ENCODE measurements around the gene TIMM17B. TPM values are rescaled to one million over a fixed set of nuclear protein-coding genes. Genes with fewer than 3 reads are reported as not detected.
"Not testable (repeated sequence)": the region's sequence is repeated elsewhere in the genome, so short reads cannot be mapped to it uniquely, and the experiment has no call there.

Gene TIMM17B
- total and polyA plus RNA-seq, 2 experiments from 2014 or later = 42.5 to 113 TPM

DNA sequence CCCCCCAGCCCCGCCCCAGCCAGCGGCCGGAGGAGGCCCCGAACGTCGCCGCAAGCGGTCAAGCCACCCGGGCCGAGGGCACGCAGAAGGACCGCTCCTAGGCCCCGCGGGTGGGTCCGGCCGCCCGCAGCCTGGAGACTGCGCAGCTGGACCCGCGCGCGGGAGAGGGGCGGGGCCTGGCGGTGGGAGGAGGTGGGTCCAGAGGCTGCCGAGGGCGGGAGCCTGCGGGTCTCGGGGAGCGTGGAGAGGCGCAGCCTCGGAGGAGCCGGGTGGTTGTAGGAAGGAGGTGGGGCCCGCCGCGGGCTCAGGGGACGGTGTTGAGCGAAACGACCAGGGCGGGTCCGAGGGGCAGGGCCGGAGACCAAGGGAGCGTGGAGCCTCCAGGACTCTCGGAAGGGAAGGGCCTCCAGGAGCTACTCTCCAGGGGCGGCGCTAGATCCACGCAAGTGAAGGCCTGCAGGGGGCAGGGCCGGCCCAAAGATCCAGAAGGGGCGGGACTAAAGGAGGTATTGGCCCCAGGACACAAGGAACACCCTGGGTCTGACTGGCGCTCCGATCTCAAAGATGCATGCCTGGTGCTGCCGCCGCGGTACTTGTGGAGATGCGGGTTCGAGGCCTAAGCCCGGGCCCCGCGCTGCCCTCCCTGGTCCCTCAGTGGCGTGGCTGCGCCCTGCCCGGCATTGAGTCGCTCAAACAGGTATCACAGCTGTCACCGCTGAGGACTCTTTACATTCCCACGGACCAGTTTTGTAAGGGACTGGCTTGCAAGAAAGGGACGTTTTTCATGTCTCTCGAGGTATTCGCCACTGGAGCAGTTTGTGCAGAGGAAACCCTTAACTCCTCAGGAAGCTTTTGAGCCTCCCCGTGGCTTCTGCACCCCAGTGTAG, 5.9 kb downstream of the TIMM17B start:
- 37% methylated on average over 30 of the region's 68 CpGs for WGBS (ENCODE audit: low lambda C conversion rate, missing lambda C conversion rate)
- Histone ChIP-seq H4K20me1 (ENCODE audit: insufficient read depth, poor library complexity, severe bottlenecking) (no peaks in the 10 kb centered on the region), H3K4me1 (ENCODE audit: insufficient read depth) (peaks cover 5% of the 10 kb centered on the region), H3K79me2 (peaks cover 14% of the 10 kb centered on the region), H2AFZ (peak overlapping the region; percentile 46), H3K36me3 (replicated peaks; ENCODE audit: insufficient read depth, low read depth) (no peaks in the 10 kb centered on the region), H3K4me3 (peak overlapping the region; percentile 44), H3K9me3 (ENCODE audit: low read depth) (no peaks in the 10 kb centered on the region), H3K4me2 (peak overlapping the region; percentile 82), H3K9me2 (replicated peaks; ENCODE audit: insufficient read depth) (no peaks in the 10 kb centered on the region), H3K27ac (peak overlapping the region; percentile 80), H3K27me3 (no peaks in the 10 kb centered on the region)
- no peak for TF ChIP-seq EZH2phosphoT487 (IDR thresholded peaks at IDR 0.05; ENCODE audit: low read depth, severe bottlenecking, unreplicated experiment)
- TF ChIP-seq, protein P1, sequence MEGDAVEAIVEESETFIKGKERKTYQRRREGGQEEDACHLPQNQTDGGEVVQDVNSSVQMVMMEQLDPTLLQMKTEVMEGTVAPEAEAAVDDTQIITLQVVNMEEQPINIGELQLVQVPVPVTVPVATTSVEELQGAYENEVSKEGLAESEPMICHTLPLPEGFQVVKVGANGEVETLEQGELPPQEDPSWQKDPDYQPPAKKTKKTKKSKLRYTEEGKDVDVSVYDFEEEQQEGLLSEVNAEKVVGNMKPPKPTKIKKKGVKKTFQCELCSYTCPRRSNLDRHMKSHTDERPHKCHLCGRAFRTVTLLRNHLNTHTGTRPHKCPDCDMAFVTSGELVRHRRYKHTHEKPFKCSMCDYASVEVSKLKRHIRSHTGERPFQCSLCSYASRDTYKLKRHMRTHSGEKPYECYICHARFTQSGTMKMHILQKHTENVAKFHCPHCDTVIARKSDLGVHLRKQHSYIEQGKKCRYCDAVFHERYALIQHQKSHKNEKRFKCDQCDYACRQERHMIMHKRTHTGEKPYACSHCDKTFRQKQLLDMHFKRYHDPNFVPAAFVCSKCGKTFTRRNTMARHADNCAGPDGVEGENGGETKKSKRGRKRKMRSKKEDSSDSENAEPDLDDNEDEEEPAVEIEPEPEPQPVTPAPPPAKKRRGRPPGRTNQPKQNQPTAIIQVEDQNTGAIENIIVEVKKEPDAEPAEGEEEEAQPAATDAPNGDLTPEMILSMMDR (IDR thresholded peaks at IDR 0.05; ENCODE audit: poor library complexity) = peak; percentile 54
- DNase-seq (ENCODE audit: low spot score) = peak; percentile 92

DNA sequence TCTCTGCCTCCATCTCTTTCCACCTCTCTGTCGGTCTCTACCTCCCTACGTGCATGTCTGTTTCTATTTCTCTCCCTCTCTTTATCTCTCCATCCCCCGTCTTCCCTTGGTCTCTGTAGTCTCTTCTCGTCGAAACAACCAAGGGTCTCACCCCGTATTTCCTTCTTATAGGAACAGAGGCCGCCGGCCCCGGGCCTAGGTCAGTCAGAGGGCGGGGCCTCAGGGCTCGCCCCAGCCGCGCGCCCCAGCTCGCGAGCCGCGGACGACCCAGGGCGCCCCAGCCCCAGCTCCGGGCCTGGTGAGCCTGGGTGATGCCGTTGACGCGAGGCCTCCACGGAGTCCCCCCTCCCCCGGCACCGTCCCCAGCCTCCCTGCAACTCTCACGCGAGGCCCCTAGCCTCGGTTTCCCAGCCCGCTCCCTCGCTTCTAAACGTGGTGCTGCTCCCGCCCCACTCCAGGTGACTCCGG, 6.6 kb downstream of the TIMM17B start:
- H3K79me2 ChIP-seq = peaks cover 7% of the 10 kb centered on the region
- no peaks in the 10 kb centered on the region for H3K27me3 ChIP-seq
- peaks cover 5% of the 10 kb centered on the region for H3K4me1 ChIP-seq (ENCODE audit: insufficient read depth)
- DNase-seq (ENCODE audit: low spot score) = peak; percentile 49
- peak overlapping the region; percentile 82 for H3K4me2 ChIP-seq
- H3K9me3 ChIP-seq (ENCODE audit: low read depth) = no peaks in the 10 kb centered on the region
- no peaks in the 10 kb centered on the region for H3K9me2 ChIP-seq (replicated peaks; ENCODE audit: insufficient read depth)
- no peaks in the 10 kb centered on the region for H3K36me3 ChIP-seq (replicated peaks; ENCODE audit: insufficient read depth, low read depth)
- peak overlapping the region; percentile 44 for H3K4me3 ChIP-seq
- TF ChIP-seq, protein P1 (IDR thresholded peaks at IDR 0.05; ENCODE audit: poor library complexity) = no peak
- no peak for TF ChIP-seq EZH2phosphoT487 (IDR thresholded peaks at IDR 0.05; ENCODE audit: low read depth, severe bottlenecking, unreplicated experiment)
- no peak for TF ChIP-seq EZH2 (IDR thresholded peaks at IDR 0.05; ENCODE audit: borderline replicate concordance)
- peak overlapping the region; percentile 80 for H3K27ac ChIP-seq
- no peaks in the 10 kb centered on the region for H4K20me1 ChIP-seq (ENCODE audit: insufficient read depth, poor library complexity, severe bottlenecking)
- WGBS (ENCODE audit: low lambda C conversion rate, missing lambda C conversion rate) = 36% methylated on average over 10 of the region's 35 CpGs
- H2AFZ ChIP-seq = peak overlapping the region; percentile 46

DNA sequence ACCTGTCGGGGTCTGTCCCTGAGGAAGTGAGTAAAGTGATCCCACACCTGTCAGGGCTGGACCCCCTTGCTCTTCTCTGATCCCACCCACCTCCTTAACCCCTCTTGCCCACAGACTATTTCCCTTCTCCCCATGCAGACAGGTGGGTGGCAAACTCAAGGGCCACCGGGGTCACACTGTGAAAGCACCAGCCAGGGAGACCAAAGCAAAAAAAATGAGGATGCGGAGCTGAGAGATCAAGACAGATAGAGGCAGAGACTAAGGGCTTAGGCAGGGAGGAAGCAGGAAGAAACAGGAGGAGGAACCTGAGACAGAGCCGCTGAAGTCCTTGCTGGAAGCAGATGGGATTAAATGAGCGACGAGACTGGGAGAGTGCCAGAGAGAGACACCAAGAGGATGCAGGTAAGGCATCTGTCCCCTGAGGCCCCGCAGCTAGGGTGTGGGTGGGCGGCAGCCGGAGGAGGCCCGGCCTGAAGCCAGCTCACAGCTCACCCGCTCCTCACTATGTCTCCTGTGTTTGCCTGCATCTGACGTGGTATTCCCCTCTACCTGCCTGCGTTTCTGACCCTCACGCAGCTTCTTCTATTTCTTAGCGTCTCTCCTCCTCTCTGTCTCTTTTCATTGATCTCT, 7.2 kb downstream of the TIMM17B start:
- Histone ChIP-seq H3K9me2 (replicated peaks; ENCODE audit: insufficient read depth) (no peaks in the 10 kb centered on the region), H2AFZ (peak overlapping the region; percentile 46)

DNA sequence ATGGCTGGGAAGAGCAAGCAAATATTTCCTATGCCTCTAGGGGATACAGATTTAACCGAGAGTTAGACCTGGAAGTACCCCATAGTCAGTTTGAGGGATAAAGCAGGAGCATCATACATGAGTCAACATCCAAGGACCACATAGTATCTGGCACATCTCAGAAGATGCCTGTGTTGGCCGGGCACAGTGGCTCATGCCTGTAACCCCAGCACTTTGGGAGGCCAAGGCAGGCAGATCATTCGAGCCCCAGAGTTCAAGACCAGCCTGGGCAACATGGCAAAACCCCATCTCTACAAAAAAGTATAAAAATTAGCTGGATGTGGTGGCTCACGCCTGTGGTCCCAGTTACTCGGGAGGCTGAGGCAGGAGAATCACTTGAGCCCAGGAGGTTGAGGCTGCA, 11.0 kb downstream of the TIMM17B start:
- H3K4me3 ChIP-seq; DNase-seq (ENCODE audit: low spot score); H2AFZ ChIP-seq; H3K79me2 ChIP-seq; H4K20me1 ChIP-seq (ENCODE audit: insufficient read depth, poor library complexity, severe bottlenecking); H3K27me3 ChIP-seq; H3K9me2 ChIP-seq (replicated peaks; ENCODE audit: insufficient read depth); H3K4me1 ChIP-seq (ENCODE audit: insufficient read depth); H3K4me2 ChIP-seq; H3K36me3 ChIP-seq (replicated peaks; ENCODE audit: insufficient read depth, low read depth); H3K27ac ChIP-seq; H3K9me3 ChIP-seq (ENCODE audit: low read depth): not testable (repeated sequence)
- 75% methylated on average over 5 of the region's 5 CpGs for WGBS (ENCODE audit: low lambda C conversion rate, missing lambda C conversion rate)

More for the DNA sequence above, 7.2 kb downstream of the TIMM17B start:
- no peaks in the 10 kb centered on the region for H3K27me3 ChIP-seq
- H3K4me3 ChIP-seq = peak overlapping the region; percentile 44
- TF ChIP-seq, protein P1 (IDR thresholded peaks at IDR 0.05; ENCODE audit: poor library complexity) = no peak
- TF ChIP-seq EZH2 (IDR thresholded peaks at IDR 0.05; ENCODE audit: borderline replicate concordance) (no peak), EZH2phosphoT487 (IDR thresholded peaks at IDR 0.05; ENCODE audit: low read depth, severe bottlenecking, unreplicated experiment) (no peak)
- H3K9me3 ChIP-seq (ENCODE audit: low read depth) = no peaks in the 10 kb centered on the region
- peak overlapping the region; percentile 82 for H3K4me2 ChIP-seq
- H3K27ac ChIP-seq = peak overlapping the region; percentile 80
- no peak for DNase-seq (ENCODE audit: low spot score)
- H3K79me2 ChIP-seq = peaks cover 3% of the 10 kb centered on the region
- no peaks in the 10 kb centered on the region for H4K20me1 ChIP-seq (ENCODE audit: insufficient read depth, poor library complexity, severe bottlenecking)
- peaks cover 5% of the 10 kb centered on the region for H3K4me1 ChIP-seq (ENCODE audit: insufficient read depth)
- no peaks in the 10 kb centered on the region for H3K36me3 ChIP-seq (replicated peaks; ENCODE audit: insufficient read depth, low read depth)
- WGBS (ENCODE audit: low lambda C conversion rate, missing lambda C conversion rate) = 68% methylated on average over 15 of the region's 15 CpGs
